RWPE2 (cell line): ENCODE measurements around the gene C21orf91.

ENCODE experiments used
- ATAC-seq: fragments of 200-7000 bp; cut with Tn5 transposase; 3 replicates; pipeline ENCODE4 v1.9.1; 2021; ENCODE audit warnings: low read depth
- DNase-seq: peaks from one replicate; pipeline ENCODE4 v3.0.0-alpha.2; 2020; ENCODE audit warnings: low spot score
- H3K27ac ChIP-seq: fragments of 450-650 bp; 2 replicates; pipeline ENCODE4 v1.5.1; 2017; ENCODE audit warnings: mild to moderate bottlenecking; ENCODE audit not compliant: poor library complexity, severe bottlenecking
- H3K27me3 ChIP-seq: fragments of 250-450 bp; sonication (Bioruptor Pico); 2 replicates; pipeline ENCODE4 v1.5.1; 2021; ENCODE audit warnings: mild to moderate bottlenecking, moderate library complexity; ENCODE audit not compliant: insufficient read depth, poor library complexity, severe bottlenecking
- H3K36me3 ChIP-seq: fragments of 250-450 bp; sonication (Bioruptor Pico); 2 replicates; pipeline ENCODE4 v1.5.1; 2020; ENCODE audit warnings: low read depth, mild to moderate bottlenecking, moderate library complexity
- H3K4me1 ChIP-seq: fragments of 250-450 bp; sonication (Bioruptor Pico); 2 replicates; pipeline ENCODE4 v1.5.1; 2021; ENCODE audit warnings: mild to moderate bottlenecking, moderate library complexity; ENCODE audit not compliant: insufficient read depth, poor library complexity, severe bottlenecking
- H3K4me3 ChIP-seq: fragments of 250-450 bp; sonication (Bioruptor Pico); 2 replicates; pipeline ENCODE4 v1.5.1; 2021; ENCODE audit warnings: mild to moderate bottlenecking, moderate library complexity; ENCODE audit not compliant: severe bottlenecking
- H3K9me3 ChIP-seq: fragments of 250-450 bp; sonication (Bioruptor Pico); 2 replicates; pipeline ENCODE4 v1.5.1; 2021; ENCODE audit warnings: mild to moderate bottlenecking, moderate library complexity; ENCODE audit not compliant: severe bottlenecking
- TF ChIP-seq, protein P1 (sequence below): fragments of 450-650 bp; IDR thresholded peaks from one replicate; pipeline ENCODE4 v1.5.1; 2017; ENCODE audit warnings: mild to moderate bottlenecking, moderate library complexity; ENCODE audit not compliant: poor library complexity, severe bottlenecking

The C21orf91 gene

GRCh38 chr21:17799414-17800164 is 19.6 kb downstream of the C21orf91 start:
- H3K4me1 ChIP-seq: no peaks in the 10 kb centered on the region
- H3K36me3 ChIP-seq: peaks cover 11% of the 10 kb centered on the region
- H3K27ac ChIP-seq: no peak overlapping the region
- H3K27me3 ChIP-seq: no peaks in the 10 kb centered on the region
- no peaks in the 10 kb centered on the region for H3K9me3 ChIP-seq
- no peak overlapping the region for H3K4me3 ChIP-seq
- no peak for DNase-seq
- ATAC-seq: no peak
- TF ChIP-seq, protein P1, sequence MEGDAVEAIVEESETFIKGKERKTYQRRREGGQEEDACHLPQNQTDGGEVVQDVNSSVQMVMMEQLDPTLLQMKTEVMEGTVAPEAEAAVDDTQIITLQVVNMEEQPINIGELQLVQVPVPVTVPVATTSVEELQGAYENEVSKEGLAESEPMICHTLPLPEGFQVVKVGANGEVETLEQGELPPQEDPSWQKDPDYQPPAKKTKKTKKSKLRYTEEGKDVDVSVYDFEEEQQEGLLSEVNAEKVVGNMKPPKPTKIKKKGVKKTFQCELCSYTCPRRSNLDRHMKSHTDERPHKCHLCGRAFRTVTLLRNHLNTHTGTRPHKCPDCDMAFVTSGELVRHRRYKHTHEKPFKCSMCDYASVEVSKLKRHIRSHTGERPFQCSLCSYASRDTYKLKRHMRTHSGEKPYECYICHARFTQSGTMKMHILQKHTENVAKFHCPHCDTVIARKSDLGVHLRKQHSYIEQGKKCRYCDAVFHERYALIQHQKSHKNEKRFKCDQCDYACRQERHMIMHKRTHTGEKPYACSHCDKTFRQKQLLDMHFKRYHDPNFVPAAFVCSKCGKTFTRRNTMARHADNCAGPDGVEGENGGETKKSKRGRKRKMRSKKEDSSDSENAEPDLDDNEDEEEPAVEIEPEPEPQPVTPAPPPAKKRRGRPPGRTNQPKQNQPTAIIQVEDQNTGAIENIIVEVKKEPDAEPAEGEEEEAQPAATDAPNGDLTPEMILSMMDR: no peak

- ATAC-seq (no peak), DNase-seq (no peak)
- Histone ChIP-seq H3K27me3 (no peaks in the 10 kb centered on the region), H3K4me3 (no peak overlapping the region), H3K9me3 (no peaks in the 10 kb centered on the region), H3K27ac (no peak overlapping the region), H3K36me3 (peaks cover 11% of the 10 kb centered on the region), H3K4me1 (no peaks in the 10 kb centered on the region)
- TF ChIP-seq, protein P1: no peak
Observed at GRCh38 chr21:17798796-17799195, 20.4 kb downstream of the C21orf91 start.

DNA sequence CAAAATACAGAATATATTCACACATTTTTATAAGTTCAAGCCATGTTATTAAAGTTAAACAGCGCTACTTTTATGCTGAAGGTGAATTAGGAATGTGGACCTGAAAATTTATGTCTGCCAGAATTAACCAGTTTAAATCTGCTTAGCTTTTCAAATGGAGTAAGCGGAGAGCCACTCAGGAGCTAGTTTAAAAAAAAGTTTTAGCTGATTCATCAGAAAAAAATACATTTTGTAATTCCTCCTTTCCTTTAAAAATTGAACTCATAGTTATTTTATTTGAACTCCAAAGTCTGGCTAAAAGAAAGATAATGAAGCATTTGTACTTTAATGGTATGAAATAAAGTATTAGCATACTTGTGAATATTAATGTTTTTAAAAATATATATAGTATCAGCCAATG is 21.2 kb downstream of the C21orf91 start:
- H3K4me1 ChIP-seq: no peaks in the 10 kb centered on the region
- no peak overlapping the region for H3K27ac ChIP-seq
- H3K36me3 ChIP-seq: peaks cover 13% of the 10 kb centered on the region
- ATAC-seq: no peak
- H3K27me3 ChIP-seq: no peaks in the 10 kb centered on the region
- DNase-seq: no peak
- TF ChIP-seq, protein P1: no peak
- H3K4me3 ChIP-seq: no peak overlapping the region
- no peaks in the 10 kb centered on the region for H3K9me3 ChIP-seq

- Histone ChIP-seq H3K36me3 (peaks cover 20% of the 10 kb centered on the region), H3K27me3 (no peaks in the 10 kb centered on the region), H3K27ac (no peak overlapping the region), H3K4me1 (no peaks in the 10 kb centered on the region), H3K9me3 (no peaks in the 10 kb centered on the region), H3K4me3 (no peak overlapping the region)
- TF ChIP-seq, protein P1: no peak
- ATAC-seq (no peak), DNase-seq (no peak)
Observed at GRCh38 chr21:17796503-17796902, 22.7 kb downstream of the C21orf91 start.

GRCh38 chr21:17796037-17796403 is 23.1 kb downstream of the C21orf91 start:
- DNase-seq (no peak), ATAC-seq (no peak)
- Histone ChIP-seq H3K9me3 (no peaks in the 10 kb centered on the region), H3K27ac (no peak overlapping the region), H3K36me3 (peaks cover 20% of the 10 kb centered on the region), H3K27me3 (no peaks in the 10 kb centered on the region), H3K4me1 (no peaks in the 10 kb centered on the region), H3K4me3 (no peak overlapping the region)
- TF ChIP-seq, protein P1: no peak
